Activated CD8-positive, alpha-beta T cell treated with anti-CD3 and anti-CD28 coated beads for 36 hours (primary cell): ENCODE measurements around the gene QRICH2. TPM values are rescaled to one million over a fixed set of nuclear protein-coding genes. Genes with fewer than 3 reads are reported as not detected.

Source experiments
- ATAC-seq: fragments of 200-7000 bp; cut with Tn5 transposase; one replicate; pipeline ENCODE4 v1.10.0; 2021; ENCODE audit warnings: mild to moderate bottlenecking, moderate library complexity
- CTCF ChIA-PET: fragments of 350-600 bp; sonication (Branson Sonifier 250); formaldehyde crosslinking; loops from one replicate; lab custom pipeline; 2021; ENCODE audit warnings: antibody characterized with exemption; lab: Charles Lee
- POLR2A ChIA-PET: fragments of 350-600 bp; sonication (Branson Sonifier 250); formaldehyde crosslinking; loops from one replicate; lab custom pipeline; 2021; ENCODE audit warnings: antibody characterized with exemption; lab: Charles Lee
- DNase-seq: peaks from one replicate; pipeline ENCODE4 v3.0.0-alpha.2; 2020
- H3K27ac Mint-ChIP-seq: one replicate; pipeline ENCODE4 v1.8.0; 2021; ENCODE audit warnings: mild to moderate bottlenecking, mixed read lengths
- H3K27me3 Mint-ChIP-seq: one replicate; pipeline ENCODE4 v1.8.0; 2021; ENCODE audit warnings: mixed read lengths
- H3K36me3 Mint-ChIP-seq: one replicate; pipeline ENCODE4 v1.8.0; 2021; ENCODE audit warnings: low read depth, mixed read lengths
- H3K4me1 Mint-ChIP-seq: one replicate; pipeline ENCODE4 v1.8.0; 2021; ENCODE audit warnings: low read depth, mixed read lengths
- H3K4me3 Mint-ChIP-seq: one replicate; pipeline ENCODE4 v1.8.0; 2021; ENCODE audit warnings: mild to moderate bottlenecking, moderate library complexity, mixed read lengths
- H3K9me3 Mint-ChIP-seq: one replicate; pipeline ENCODE4 v1.8.0; 2021; ENCODE audit warnings: mixed read lengths
- intact Hi-C: fragments of 100-400 bp; cut with micrococcal nuclease; formaldehyde crosslinking; loops from one replicate; pipeline ENCODE4 v1.10.0; 2022
- total RNA-seq, 2 experiments: library from RNA; stranded (reverse); gene quantifications; one replicate each; pipeline ENCODE4 v1.2.3, GENCODE V29; 2021
- TF ChIP-seq, protein P1 (sequence below): fragments of 200-600 bp; IDR thresholded peaks from one replicate; pipeline ENCODE4 v1.8.0; 2022; ENCODE audit warnings: antibody characterized with exemption, mild to moderate bottlenecking

Gene QRICH2
- total RNA-seq, 2 experiments from 2014 or later: 0.49 to 0.52 TPM

DNA sequence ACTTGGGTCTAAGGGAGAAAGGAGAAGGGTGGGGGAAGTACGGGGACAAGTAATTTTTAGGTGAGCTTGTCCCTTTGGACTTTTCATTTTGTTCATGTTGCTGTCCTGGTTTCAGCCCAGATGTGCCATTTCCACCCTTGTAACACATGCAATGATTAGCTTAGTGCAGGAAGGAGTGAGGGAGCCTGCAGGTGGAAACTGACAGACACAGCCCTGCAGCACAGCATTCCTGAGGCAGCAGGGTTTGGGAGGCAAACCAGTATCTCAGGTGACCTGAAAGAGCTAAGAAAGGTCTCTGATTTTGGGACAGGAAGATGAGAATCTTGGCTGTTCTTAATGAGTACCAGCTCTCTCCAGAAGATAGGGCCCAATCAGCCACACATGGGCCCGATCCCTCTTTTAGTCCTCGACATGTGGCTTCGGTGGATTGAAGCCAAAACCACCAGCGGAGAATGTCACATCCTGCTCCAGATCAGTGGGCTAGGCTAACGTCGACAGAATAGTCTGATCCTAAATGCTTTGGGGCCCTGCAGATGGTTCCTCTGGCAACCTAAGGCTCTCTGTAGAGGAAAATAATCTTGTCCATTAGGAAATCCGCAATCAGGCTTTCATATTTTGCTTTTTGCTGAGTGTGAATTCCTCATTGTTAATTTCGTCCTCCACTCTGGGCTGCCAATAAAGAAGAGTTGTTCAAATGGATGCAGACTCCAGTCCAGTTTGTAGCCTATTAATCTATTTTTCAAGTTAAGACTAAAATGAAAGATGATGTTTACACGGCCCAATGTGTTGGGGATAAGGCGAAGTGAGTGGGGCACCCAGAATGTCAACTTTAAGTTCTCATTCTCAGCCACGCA, 64.0 kb downstream of the QRICH2 start:
- no peaks in the 10 kb centered on the region for H3K36me3 Mint-ChIP-seq
- intact Hi-C loops: loop anchor here (5.0 kb wide), 1 partner anchor 47 kb away; no protein-coding TSS in a partner anchor
- no peak overlapping the region for H3K27ac Mint-ChIP-seq
- H3K9me3 Mint-ChIP-seq: no peaks in the 10 kb centered on the region
- ATAC-seq (no peak), DNase-seq (peak; percentile 39)
- POLR2A ChIA-PET: interaction anchor here (1.1 to 29.4 kb wide), 7 partner anchors 8 to 64 kb away, joined by 3 to 960 read pairs (median 4); partner anchors contain the start of gene UBALD2
- peaks cover 59% of the 10 kb centered on the region for H3K4me1 Mint-ChIP-seq
- TF ChIP-seq, protein P1, sequence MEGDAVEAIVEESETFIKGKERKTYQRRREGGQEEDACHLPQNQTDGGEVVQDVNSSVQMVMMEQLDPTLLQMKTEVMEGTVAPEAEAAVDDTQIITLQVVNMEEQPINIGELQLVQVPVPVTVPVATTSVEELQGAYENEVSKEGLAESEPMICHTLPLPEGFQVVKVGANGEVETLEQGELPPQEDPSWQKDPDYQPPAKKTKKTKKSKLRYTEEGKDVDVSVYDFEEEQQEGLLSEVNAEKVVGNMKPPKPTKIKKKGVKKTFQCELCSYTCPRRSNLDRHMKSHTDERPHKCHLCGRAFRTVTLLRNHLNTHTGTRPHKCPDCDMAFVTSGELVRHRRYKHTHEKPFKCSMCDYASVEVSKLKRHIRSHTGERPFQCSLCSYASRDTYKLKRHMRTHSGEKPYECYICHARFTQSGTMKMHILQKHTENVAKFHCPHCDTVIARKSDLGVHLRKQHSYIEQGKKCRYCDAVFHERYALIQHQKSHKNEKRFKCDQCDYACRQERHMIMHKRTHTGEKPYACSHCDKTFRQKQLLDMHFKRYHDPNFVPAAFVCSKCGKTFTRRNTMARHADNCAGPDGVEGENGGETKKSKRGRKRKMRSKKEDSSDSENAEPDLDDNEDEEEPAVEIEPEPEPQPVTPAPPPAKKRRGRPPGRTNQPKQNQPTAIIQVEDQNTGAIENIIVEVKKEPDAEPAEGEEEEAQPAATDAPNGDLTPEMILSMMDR: no peak
- CTCF ChIA-PET: interaction anchor here (1.1 to 1.4 kb wide), 2 partner anchors 36 to 98 kb away, joined by 3 to 4 read pairs; no protein-coding TSS in a partner anchor
- H3K27me3 Mint-ChIP-seq: no peaks in the 10 kb centered on the region
- H3K4me3 Mint-ChIP-seq: no peak overlapping the region

DNA sequence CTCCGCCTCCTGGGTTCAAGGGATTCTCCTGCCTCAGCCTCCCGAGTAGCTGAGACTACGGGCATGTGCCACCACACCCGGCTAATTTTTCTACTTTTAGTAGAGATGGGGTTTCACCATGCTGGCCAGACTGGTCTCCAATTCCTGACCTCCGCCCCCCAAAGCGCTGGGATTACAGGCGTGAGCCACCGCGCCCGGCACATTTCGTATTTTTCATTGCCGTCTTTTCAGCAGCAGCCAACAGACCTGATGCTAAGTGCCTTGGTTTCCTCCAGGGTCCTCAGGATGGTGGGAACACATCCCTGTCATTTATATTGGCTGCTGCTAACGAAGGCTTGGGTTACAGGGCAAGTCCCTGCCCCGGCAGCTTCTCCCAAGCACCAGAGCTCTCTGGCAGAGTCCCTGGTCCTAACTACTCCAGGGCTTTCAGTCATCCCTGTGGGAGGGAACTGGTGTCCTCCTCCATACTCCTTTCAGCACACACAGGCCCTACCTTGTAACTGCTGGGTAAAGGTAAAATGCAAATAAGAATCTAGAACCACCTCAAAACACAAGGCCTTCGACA, 66.3 kb downstream of the QRICH2 start:
- Mint-ChIP-seq H3K27ac (peak overlapping the region; percentile 93), H3K9me3 (peaks cover under 1% of the 10 kb centered on the region), H3K4me1 (peaks cover 66% of the 10 kb centered on the region), H3K27me3 (no peaks in the 10 kb centered on the region), H3K4me3 (peak overlapping the region; percentile 82), H3K36me3 (peaks cover 6% of the 10 kb centered on the region)
- ATAC-seq (no peak), DNase-seq (no peak)
- intact Hi-C loops: loop anchor here (5.0 kb wide), 1 partner anchor 44 kb away; no protein-coding TSS in a partner anchor
- TF ChIP-seq, protein P1: no peak
- ChIA-PET POLR2A (interaction anchor here (0.9 to 29.4 kb wide), 5 partner anchors 8 to 99 kb away, joined by 3 to 960 read pairs (median 4); partner anchors contain the start of gene UBALD2), CTCF (no interaction called here)

DNA sequence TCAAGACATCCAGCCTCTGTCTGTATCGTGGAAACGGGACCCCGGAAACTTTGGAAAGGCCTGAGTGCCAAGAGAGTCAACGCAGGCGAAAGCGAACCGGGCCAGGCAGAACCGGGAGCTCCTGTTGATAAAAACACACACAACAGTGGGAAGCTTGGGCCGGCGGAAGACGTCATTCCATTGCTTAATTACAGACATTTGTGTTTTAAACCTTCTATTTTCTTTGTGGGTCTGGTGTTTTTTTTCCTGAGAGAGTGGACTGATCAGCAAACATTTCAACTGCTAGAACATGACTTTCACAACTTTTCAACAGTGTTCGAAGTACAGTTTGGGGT, 66.9 kb downstream of the QRICH2 start:
- ChIA-PET POLR2A (interaction anchor here (0.6 to 29.4 kb wide), 5 partner anchors 8 to 98 kb away, joined by 3 to 960 read pairs (median 4); partner anchors contain the start of gene UBALD2), CTCF (no interaction called here)
- H3K27ac Mint-ChIP-seq: peak overlapping the region; percentile 93
- no peak for DNase-seq
- TF ChIP-seq, protein P1: no peak
- H3K4me1 Mint-ChIP-seq: peaks cover 62% of the 10 kb centered on the region
- peaks cover 6% of the 10 kb centered on the region for H3K36me3 Mint-ChIP-seq
- intact Hi-C loops: loop anchor here (5.0 kb wide), 1 partner anchor 44 kb away; no protein-coding TSS in a partner anchor
- no peaks in the 10 kb centered on the region for H3K27me3 Mint-ChIP-seq
- no peak for ATAC-seq
- peak overlapping the region; percentile 82 for H3K4me3 Mint-ChIP-seq
- H3K9me3 Mint-ChIP-seq: peaks cover 2% of the 10 kb centered on the region

DNA sequence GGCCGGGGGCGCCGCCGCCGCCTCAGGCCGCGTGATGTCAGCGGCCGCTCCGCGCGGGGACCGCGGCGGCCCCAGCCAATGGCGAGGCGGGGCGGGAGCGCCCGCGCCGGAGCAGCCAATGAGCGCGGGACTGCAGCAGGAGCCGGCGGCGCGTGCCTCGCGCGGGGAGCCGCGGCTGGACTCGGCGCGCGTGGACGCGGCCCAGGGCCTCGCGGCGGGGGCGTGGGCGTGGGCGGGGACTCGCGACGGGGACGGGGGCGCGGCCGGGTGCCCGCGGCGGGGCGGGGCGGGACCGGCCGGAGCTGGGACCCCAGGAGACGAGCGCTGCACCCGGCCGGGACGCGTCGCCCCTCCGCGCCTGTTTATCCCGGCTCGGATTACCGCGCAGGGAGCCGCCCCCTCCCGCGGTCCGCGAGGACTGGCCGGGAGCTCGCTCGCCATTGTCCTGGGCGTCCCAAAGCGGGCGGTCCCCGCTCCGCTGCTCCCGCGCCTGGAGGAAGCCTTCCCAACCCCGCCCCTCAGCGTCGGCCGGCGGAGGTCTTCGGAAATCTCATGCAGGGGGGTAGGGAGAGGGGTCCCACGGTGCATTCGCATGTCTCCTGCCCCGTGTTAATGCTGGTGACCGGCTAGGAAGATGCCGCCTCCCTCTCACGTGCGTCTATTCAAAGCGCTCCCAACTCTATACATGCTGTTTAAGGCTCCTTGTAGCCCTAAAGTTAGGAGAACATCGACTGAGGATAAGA, 67.4 kb downstream of the QRICH2 start, which contains the start of gene RNF157:
Gene RNF157, minus strand, starts transcription at position 33 of the 743 bp plus-strand sequence. CDS start 253 bp downstream, outside the sequence.
- TF ChIP-seq, protein P1: no peak
- Mint-ChIP-seq H3K27me3 (no peaks in the 10 kb centered on the region), H3K4me1 (peaks cover 60% of the 10 kb centered on the region), H3K27ac (peak within 1 kb of the TSS; percentile 93), H3K4me3 (peak within 1 kb of the TSS; percentile 82), H3K36me3 (peaks cover 6% of the 10 kb centered on the region), H3K9me3 (peaks cover 2% of the 10 kb centered on the region)
- CTCF ChIA-PET: no interaction called here
- POLR2A ChIA-PET: interaction anchor here (0.6 to 29.4 kb wide), 5 partner anchors 9 to 98 kb away, joined by 3 to 960 read pairs (median 4); partner anchors contain the start of gene UBALD2
- intact Hi-C loops: loop anchor here (5.0 kb wide), 1 partner anchor 43 kb away; no protein-coding TSS in a partner anchor
- ATAC-seq (peak; percentile 83), DNase-seq (peak; percentile 63)
